CD4-positive, alpha-beta T cell treated with Interferon gamma for 1 hour (primary cell): ENCODE measurements around the gene ZC3H6.
A peak's percentile ranks its signal among the peaks of the same experiment; 100 is the strongest.

ENCODE experiments used
- DNase-seq: peaks from one replicate; pipeline ENCODE4 v3.0.0-alpha.2; 2020

The ZC3H6 gene, protein sequence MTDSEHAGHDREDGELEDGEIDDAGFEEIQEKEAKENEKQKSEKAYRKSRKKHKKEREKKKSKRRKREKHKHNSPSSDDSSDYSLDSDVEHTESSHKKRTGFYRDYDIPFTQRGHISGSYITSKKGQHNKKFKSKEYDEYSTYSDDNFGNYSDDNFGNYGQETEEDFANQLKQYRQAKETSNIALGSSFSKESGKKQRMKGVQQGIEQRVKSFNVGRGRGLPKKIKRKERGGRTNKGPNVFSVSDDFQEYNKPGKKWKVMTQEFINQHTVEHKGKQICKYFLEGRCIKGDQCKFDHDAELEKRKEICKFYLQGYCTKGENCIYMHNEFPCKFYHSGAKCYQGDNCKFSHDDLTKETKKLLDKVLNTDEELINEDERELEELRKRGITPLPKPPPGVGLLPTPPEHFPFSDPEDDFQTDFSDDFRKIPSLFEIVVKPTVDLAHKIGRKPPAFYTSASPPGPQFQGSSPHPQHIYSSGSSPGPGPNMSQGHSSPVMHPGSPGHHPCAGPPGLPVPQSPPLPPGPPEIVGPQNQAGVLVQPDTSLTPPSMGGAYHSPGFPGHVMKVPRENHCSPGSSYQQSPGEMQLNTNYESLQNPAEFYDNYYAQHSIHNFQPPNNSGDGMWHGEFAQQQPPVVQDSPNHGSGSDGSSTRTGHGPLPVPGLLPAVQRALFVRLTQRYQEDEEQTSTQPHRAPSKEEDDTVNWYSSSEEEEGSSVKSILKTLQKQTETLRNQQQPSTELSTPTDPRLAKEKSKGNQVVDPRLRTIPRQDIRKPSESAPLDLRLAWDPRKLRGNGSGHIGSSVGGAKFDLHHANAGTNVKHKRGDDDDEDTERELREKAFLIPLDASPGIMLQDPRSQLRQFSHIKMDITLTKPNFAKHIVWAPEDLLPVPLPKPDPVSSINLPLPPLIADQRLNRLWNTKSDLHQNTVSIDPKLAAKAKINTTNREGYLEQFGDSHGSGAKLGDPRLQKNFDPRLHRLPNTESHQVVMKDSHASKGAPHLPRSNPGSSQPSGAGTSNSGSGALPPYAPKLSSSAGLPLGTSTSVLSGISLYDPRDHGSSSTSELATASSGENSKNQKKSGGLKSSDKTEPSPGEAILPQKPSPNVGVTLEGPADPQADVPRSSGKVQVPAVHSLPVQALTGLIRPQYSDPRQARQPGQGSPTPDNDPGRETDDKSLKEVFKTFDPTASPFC

DNA sequence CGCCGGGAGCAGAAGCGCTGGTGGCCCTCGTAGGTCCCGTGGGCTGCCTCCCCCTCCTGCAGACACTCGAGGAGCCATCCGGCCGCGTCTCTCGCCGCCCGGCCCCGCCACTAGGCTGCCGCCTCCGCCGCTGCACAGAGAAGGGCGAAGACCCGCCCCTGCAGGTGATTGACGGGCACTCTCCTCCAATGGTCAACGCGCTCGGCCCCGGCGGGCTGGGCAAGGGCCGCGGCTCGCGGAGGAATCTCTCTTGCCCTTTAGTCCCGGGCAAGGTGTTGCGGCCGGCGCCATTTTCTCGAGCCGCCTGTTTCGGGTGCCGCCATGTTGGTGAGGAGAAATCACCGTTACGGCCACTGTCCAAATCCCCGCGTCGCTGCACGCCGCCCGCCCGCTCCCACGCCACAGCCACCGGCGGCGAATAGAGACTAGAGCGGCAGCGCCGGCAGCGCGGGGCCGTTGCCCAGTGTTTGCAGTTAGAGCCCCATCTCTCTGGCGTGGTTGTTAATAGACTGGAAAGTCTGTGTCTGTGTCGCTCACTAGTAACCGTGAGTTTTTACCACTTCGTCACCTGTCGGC lies at the start of gene ZC3H6:
Gene ZC3H6 (plus strand): TSS at position 287 of the 576 bp plus-strand sequence. CDS start 398 bp downstream, outside the sequence.
- peak; percentile 97 for DNase-seq

DNA sequence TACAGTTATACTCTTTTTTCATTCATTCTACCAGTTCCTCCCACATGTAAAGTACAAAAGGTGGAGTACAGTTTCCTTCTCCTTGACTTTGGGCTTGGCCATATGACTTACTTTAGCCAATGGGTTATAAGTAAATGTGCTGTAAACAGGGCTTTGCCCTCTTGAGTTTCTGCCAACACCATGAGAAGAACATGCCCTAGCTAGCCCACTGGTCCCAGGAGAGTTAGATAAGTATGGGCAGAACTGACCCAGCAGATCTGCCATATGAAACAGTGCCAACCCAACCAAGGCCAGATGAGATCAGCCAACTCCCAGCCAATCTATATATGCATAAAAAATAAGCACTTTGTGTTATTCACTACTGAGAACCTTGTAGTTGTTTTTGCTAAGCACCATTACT lies 46.0 kb upstream of the ZC3H6 start:
- DNase-seq = no peak

DNA sequence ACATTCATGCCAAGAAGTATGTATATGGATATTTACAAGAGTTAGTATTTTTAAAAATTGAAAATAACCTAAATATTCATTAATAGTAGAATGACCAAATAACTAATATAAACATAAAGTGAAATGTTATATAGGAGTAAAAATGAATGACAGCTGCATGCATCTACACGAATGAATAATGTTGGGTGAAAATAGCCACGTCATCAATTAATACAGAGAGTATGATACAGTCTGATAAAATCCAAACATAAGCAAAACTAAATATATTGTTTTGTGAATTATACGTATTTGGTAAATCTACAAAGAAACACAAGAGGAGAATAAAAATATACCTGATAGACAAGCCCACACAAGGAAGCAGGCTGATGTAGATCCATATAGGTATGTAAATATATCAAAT lies 45.0 kb upstream of the ZC3H6 start:
- no peak for DNase-seq

DNA sequence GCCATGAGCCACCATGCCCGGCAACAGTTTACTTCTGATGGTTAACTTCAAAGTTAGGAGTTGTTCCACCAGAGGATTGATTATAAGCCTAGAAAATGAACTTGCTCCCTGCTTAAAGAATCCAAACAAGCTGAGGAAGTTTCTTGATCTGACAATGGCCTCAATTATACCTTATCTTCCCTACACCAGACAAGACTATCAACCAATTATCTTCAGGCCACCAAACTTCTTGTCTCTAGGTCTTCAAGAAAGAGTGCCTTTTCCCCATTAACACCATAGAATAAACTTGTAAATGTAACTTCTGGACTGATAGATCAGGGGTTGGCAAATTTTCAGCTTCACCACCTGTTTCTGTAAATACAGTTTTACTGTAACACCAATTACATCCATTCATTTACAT lies 35.5 kb upstream of the ZC3H6 start:
- DNase-seq = no peak

DNA sequence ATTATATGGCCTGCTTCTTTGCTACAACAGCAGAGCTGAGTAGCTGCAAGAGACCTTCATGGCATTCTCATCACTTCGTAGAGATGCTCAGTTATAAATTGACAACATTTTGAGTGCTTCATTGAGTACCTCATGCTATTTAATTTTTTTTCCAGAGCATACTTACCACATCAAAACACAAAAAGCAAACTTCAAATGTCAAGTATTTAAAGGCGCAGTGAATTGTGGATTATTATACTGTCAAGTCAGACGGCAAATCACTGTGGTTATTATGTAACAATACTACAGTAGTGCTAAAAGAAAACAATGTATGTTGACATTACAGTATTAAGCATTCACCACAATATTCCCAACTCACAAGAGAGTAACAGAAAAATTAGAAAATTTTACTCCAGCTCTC lies 33.0 kb upstream of the ZC3H6 start:
- DNase-seq = no peak

DNA sequence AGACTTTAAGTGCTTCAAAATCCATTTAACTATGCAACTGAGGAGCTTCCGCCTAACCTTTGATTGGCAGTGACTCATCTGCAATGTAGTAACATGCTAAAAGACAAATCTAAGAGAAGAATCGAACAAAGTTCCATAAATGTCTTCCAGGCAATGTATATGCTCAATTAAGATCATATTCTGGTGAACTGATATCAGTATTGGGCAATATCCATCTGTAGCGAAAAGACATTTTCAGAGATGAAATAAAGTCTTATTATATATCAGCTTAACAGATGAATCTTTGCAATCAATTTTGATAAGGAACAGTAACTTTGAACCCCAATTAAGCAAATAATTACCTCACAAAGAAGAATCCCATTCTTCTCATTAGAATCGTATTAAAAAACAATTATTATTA lies 32.2 kb upstream of the ZC3H6 start:
- DNase-seq = no peak

DNA sequence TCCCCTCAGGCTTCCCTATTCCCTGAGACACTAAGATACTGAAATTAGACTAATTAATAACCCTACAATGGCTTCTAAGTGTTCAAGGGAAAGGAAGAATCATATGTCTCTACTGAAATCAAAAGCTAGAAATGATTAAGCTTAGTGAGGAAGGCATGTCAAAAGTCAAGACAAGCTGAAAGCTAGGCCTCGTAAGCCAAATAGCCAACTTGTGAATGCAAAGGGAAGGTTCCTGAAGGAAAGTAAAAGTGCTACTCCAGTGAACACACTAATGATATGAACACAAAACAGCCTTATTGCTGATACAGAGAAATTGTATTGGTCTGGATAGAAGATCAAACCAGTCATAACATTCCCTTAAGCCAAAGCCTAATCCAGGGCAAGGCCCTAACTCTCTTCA lies 30.5 kb upstream of the ZC3H6 start:
- no peak for DNase-seq

DNA sequence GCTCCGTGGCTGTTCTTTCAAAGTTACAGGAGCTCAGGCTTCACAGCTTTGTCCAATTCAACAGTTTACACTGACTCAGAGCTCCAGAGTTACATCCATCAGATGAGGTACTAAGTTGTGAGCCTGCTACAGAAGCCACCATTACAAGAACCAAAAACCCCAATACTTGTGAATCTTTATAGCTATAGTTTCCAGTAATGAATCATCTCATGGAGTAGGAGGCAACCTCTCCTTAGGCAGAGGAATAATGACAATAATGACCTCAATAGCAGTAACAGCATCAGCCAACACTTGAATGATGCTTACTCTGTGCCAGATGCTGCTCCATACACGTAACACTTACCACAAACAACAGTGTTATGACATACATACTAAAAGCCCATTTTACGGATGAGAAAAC lies 24.1 kb upstream of the ZC3H6 start:
- DNase-seq = no peak

DNA sequence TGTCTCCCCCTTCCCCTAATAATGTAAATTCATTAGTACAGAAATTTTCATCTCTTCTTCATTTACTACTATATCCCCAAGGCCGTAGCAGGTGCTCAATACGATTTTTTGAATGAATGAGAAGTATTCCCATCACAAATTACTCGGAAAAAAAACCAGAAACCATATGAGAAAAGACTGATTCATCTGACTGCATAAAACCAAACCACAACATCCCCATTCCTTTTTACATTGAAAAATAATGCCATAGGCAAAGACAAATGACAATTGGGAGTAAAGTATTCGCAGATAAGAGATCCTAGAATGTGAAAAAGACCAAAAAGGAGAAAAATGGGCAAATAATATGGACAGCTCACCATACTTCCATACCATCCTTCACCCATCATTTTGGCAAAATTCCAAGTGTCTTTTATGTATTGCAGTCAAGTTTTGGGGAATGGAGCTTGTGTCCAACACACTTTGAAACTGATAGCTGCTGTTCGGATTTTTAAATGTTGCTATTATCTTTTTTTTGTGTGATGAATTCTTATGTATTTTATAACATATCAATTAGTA lies 22.1 kb upstream of the ZC3H6 start:
- no peak for DNase-seq

DNA sequence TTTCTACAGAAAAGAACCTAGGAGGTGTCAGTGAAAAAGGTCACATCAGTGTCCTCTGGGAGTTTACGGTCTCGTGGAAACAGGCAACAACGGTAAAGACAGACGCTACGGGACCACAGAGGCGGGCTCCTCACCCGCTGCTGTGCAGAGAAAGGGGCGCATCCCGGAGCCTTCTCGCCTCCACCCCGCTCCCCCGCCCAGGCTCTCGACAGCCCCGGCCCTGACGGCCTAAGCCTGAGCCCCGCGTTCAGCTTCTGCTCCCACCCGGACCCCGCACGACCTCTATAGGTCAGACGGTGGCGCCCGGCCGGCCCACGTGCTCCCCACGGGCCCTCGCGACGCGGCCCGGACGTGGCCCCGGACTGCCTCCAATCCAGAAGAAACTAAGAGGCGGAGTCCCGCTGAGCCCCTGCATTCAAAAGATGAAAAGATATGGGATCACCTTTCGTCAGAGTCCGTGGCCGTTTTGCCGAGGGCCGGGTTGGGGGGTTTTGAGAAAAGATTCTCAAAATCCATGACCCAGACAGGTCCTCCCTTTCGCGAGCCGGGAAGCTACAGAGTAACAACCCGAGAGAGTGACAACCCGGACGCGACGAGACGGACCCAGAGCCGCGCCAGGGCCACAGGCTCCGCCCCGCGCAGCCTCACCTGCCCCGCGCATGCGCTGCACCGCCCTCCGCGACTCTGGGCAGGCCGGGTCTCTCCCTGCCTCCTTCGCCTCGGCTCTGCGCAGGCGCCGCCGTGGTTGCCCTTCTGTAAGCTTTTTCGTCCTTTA lies 20.7 kb upstream of the ZC3H6 start, which contains the start of gene ZC3H8:
Gene ZC3H8 (minus strand): TSS at position 577 of the 775 bp plus-strand sequence. CDS start 61 bp downstream, at position 516.
- DNase-seq = peak; percentile 96

DNA sequence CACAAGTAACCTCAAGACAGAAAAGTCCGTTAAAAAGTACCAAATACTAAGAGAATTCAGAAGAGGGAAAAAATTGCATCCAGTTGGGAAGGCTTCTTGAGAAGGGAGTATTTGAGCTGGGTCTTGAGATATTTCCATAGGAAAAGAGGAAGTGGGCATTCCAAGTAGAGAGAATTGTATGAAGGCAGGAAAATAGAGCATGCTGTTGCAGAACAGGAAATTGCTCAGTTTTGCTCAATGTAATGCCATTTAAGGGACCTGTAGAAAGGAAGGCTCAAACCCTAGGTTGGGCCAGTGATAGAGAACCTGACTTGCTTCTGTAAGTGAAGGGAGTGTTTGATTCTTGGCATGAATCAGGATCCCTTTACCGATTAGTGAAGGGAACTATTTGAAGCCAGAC lies 19.5 kb upstream of the ZC3H6 start:
- no peak for DNase-seq

DNA sequence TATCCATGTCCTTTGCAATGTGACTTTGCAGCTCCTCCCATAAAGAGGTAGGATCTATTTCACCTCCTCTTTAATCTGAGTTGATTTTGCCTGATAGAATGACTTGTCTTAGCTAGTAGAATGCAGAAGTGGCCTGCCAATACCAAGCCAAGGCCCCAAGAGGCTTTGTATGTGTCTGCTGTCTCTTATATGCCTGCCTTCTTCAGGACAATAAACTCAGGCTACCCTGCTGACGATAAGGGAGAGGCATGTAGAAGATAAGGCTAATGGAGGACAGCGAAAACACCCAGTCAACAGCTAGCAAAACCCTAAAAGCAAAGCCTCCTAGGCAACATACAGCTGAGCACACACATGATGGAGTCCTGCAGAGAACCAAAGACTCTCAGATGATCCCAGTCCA lies 18.7 kb upstream of the ZC3H6 start:
- DNase-seq = no peak

DNA sequence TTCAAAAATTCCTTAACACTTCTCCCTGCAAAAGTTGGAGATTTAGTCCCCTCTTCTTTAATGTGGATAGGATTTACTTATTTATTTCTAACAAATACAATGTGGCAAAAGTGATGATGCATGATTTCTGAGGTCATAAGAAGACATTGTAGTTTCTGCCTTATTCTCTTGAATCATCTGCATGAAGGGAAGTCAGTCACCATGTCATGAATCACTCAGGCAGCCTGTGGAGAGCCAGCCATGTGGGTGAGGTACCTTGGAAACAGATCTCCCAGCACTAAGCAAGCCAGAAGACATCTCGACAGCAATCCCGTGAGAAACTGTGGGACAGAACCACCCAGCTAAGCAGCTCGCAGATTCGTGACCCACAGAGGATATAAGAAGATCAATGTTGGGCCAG lies 17.8 kb upstream of the ZC3H6 start:
- no peak for DNase-seq

DNA sequence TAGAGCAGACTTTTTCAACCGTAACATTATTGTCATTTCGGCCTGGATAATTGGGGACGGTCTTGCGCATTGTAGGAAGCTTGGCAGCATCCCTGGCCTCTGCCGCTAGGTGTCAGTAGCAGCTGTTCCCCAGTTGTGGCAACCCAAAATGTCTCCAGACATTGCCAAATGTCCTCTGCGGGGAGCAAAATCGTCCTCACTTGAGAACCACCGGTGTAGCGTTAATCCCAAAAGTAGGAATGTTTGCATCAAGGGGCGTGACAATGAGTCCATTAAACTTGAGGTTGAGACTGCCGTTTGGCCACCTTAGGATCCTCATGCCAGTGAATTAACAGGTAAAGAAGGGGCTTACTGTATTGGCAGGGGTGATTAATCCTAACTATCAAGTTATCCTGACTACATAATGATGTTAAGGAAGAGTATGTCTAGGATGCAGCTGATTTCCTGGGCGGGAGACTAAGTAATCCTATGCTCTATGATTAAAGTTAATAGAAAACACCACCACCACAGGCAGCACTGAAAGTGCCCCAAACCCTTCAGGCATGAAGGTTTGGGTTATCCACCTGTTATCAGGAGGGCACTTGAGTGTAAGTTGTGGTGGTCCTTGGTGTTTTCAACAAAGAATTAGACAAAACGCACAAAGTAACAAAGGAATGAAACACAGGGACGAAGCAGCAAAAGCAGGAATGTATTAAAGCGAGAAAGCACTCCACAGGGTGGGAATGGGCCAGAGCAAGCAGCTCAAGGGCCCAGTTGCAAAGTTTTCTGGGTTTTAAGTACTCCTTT lies 15.7 kb upstream of the ZC3H6 start:
- DNase-seq = peak; percentile 80

DNA sequence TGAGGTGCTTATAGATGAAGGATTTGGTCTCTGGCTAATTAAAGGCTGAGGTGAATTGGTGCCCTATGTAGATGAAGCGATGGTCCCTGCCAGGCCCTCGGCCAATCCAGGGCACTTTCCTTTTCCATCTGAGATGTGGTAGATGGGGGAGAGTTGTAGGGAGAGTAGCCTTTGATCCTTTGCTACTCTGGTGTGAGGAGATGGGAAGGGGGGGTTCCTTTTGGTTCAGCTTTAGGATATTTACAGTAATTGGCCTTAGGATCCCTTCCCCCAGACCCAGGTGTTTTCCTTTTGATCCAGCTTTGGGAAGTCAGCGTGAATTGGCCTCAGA lies 15.1 kb upstream of the ZC3H6 start:
- no peak for DNase-seq

DNA sequence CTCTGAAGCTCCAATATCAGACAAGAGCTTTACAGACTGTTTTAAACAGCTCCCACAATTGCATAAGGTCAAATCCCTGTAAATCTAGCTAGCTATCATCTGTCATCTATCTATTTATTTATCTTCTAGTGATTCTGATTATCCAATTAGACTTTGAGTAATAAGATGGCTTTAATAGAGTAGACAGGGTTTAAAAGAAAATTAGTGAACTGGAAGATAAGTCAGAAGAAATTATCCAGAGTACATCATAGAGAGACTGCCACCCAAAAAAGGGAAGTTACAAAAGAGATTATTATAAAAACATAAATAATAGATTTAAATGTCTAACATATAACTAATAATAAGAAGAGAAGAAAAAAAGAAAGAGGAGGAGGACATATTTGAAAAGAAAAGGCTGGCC lies 12.5 kb upstream of the ZC3H6 start:
- DNase-seq = no peak

DNA sequence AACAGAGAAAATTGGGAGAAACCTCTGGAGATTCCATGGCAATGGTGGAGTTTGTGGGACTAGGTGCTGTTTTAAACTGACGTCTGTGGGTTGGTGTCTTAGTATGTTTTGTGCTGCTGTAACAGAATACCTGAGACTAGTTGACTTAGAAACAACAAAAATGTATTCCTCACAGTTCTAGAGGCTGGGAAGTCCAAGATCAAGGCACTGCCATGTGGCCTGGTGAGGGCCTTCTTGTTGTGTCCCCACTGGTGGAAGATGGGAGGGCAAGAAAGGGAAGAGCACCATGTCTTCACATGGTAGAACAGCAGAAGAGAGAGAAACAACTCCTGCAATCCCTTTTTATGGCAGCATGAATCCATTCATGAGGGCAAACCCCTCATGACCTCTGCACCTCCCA lies 6.8 kb upstream of the ZC3H6 start:
- no peak for DNase-seq

DNA sequence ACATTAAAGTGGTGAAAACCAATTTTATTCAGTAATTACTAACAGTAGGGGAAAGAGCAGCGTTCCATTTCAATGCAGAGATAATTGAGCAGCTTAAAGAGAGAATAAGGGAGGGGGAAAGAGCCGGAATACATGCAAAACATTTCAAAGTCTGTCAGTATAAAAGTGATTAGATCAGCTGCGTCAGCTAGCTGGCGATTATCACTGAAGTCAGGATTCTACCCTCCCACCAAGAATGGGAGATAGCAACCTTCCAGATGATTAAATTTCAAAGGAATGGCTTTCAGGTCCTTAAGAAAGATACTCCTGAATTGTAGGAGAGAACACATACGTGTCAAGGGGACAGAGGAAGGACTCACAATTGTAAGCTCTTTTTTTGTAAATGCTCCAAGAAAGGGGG lies 2.7 kb upstream of the ZC3H6 start:
- DNase-seq = no peak

DNA sequence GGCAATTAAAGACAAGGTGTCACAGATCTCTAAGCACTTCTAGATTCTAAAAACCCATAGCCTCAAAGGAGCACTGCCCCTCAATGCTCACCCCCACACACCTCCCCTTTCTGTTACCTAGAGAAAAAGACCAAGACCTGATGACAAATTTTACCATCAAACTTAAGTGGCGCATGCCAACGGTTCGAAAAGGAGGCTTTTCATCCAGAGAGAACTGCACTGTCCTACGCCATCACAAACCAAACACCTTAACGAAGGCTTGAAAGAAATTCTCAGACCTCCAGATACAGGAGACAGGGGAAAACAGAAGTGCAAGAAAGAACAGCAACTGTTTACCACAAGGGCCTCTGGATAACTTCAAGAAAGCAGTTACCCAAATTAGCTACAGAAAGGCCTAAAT lies 2.0 kb upstream of the ZC3H6 start:
- no peak for DNase-seq

DNA sequence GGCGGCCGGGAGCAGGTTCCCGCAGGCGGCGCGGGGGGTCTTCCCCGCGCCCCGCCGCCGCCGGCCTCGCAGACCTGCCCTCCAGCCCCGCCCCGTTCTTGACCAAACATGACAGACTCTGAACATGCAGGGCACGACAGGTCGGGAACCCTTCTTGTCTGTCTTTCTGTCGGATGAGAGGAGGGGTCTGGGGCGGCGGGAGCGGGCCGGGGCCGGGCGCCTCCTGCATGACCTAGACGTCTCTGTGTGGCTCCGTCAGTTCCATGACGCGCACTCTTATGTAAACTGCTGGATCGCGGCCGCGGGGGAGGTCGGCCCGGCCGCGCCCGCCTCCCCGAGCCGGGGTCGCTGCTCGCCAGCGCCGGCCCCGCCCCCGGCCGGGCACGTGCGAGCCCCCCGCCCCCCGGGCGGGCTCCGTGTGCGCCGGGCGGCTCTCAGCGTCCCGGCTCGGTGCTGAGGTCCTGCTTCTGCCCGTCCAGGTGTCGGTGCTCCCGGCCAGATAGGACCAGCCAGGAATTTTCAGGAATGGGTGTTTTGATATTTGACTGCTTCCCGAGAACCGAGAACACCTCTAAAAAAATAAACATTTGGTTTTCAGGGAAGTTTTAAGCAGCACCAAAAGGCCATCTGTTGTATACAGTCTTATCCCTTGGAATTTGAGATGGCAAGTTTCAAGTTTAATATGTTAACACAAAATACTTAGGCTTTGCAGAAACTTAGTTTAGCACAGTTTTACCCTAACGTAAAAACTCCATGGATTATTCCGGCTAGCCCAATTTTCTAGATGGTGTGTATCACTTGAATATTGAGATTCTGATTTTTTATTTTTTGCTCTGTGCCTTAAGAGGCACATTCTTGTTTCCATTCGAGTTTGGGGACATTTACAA lies 733 bp downstream of the ZC3H6 start:
- peak; percentile 84 for DNase-seq
